Muscle layer of duodenum (tissue), 2 donors: ENCODE measurements around the gene CNOT6.

Source experiments
- H3K27ac ChIP-seq: one replicate; pipeline ENCODE4 v1.7.0; 2013; ENCODE audit warnings: mild to moderate bottlenecking, low read length
- H3K27me3 ChIP-seq: one replicate; pipeline ENCODE4 v1.7.0; 2013; ENCODE audit warnings: low read depth, mild to moderate bottlenecking, control low read depth, low read length
- H3K36me3 ChIP-seq, 2 donors: one replicate each; pipeline ENCODE4 v1.7.0; 2013; ENCODE audit warnings: low read length in 2 of 2, control low read depth in 1 of 2, mild to moderate bottlenecking in 1 of 2; ENCODE audit not compliant: insufficient read depth in 2 of 2, control insufficient read depth in 1 of 2
- H3K4me1 ChIP-seq, 2 donors: one replicate each; pipeline ENCODE4 v1.7.0; 2013; ENCODE audit warnings: low read length in 2 of 2, mild to moderate bottlenecking in 2 of 2, control low read depth in 1 of 2, moderate library complexity in 1 of 2; ENCODE audit not compliant: insufficient read depth in 2 of 2, control insufficient read depth in 1 of 2
- H3K4me3 ChIP-seq, 2 donors: one replicate each; pipeline ENCODE4 v1.7.0; 2013; ENCODE audit warnings: low read length in 2 of 2, low read depth in 1 of 2, mild to moderate bottlenecking in 1 of 2
- H3K9me3 ChIP-seq, 2 donors: one replicate each; pipeline ENCODE4 v1.7.0; 2013; ENCODE audit warnings: low read length in 2 of 2, control low read depth in 1 of 2, mild to moderate bottlenecking in 1 of 2; ENCODE audit not compliant: control insufficient read depth in 1 of 2
- donor health status: healthy.

Gene CNOT6

DNA sequence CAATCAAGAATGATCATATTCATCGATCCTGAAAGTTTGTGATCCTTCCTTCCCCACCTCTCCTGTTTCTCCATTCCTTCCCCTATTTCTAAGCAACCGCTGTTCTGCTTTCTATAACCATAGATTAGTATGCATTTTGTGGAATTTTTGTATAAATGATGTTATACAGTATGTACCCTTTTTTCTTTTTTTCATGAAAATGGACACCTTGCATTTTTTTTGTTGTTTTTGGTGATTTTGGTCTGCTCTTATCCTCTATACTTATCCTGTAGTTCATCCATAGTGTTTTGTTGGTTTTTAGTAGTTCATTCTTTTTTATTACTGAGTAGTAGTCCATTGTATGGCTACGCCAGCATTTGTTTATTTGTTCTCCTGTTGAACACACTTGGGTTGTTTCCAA is 51.1 kb downstream of the CNOT6 start:
- Histone ChIP-seq H3K4me1 (no peaks in the 10 kb centered on the region), H3K27me3 (no peaks in the 10 kb centered on the region), H3K36me3 (peaks cover 7 to 9% of the 10 kb centered on the region in 2 donors), H3K4me3 (no peak overlapping the region), H3K27ac (no peak overlapping the region), H3K9me3 (no peaks in the 10 kb centered on the region)

DNA sequence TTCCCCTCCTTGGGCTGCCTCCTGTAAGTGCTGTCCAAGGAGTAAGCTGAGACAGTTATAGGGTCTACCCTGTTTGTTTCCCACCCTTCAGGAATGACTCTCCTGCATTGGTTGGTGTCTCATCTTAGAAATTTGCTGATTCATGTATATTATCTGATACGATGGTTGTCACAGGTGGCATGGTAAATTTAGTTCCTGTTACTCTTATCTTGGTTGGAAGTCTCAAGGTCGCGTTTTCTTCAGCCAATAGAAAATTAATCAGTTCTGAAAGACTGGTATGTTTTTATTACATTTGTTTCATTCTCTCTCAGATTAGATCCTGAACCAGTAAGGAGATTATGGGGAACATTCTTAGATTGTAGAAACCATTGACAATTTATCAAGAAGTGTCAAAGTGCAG is 54.4 kb downstream of the CNOT6 start:
- Histone ChIP-seq H3K4me3 (no peak overlapping the region), H3K9me3 (no peaks in the 10 kb centered on the region), H3K36me3 (peaks cover 7 to 14% of the 10 kb centered on the region in 2 donors), H3K27ac (no peak overlapping the region), H3K4me1 (no peaks in the 10 kb centered on the region), H3K27me3 (no peaks in the 10 kb centered on the region)

DNA sequence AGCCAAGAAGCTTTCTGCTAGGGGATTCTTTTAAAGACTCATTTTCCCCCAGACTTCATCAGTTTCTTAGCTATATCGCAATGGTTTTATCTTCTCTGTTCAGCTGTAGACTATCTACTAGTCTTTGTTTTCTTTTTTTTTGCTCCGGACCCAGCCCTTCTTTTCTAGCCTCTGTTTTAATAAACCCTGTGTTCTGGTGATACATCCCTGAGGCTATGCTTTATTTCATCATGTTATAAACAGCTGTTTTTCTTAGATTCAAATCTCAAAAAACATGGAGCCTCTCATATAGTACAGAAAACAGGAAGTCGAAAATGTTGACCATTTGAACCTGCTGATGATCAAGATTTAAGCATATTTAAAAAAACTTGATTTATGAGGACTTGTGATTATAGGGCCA is 59.4 kb downstream of the CNOT6 start:
- Histone ChIP-seq H3K27ac (no peak overlapping the region), H3K27me3 (no peaks in the 10 kb centered on the region), H3K36me3 (peaks cover 7 to 21% of the 10 kb centered on the region in 2 donors)

DNA sequence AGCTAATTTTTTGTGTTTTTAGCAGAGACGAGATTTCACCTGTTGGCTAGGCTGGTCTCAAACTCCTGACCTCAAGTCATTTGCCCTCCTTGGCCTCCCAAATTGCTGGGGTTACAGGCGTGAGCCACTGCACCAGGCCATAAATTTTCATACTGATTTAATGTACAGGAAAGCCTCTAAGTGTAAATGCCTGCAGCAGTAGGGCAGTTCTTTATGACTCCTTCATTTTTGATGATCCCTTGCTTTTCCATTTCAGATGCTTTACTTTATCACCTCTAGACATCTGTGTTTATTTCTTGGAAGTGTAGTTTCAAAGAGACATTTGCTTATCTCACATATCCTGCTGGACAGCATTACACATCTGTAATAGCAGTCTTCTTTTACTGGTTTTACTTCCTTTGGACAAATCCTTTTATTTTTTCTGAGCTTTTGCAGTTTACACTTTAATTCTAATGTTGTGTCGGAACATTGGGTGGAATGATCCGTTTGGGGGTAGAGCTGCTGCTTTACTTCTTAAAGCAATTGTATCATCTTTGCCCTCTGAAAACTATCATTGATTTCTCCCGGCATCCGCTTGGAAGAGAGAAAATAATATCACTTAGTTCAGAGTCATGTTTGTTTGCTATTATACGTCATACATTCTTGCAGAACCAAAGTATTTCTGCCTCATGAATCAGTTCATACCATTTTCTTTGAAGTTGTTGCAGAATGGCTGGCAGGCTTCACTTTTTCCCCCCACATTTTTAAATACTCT is 61.2 kb downstream of the CNOT6 start:
- Histone ChIP-seq H3K27ac (no peak overlapping the region), H3K27me3 (no peaks in the 10 kb centered on the region), H3K4me1 (no peaks in the 10 kb centered on the region), H3K9me3 (no peaks in the 10 kb centered on the region), H3K36me3 (peaks cover 7 to 15% of the 10 kb centered on the region in 2 donors), H3K4me3 (no peak overlapping the region)

More for the DNA sequence above, 59.4 kb downstream of the CNOT6 start:
- no peak overlapping the region for H3K4me3 ChIP-seq
- H3K9me3 ChIP-seq, result no peaks in the 10 kb centered on the region
- no peaks in the 10 kb centered on the region for H3K4me1 ChIP-seq

DNA sequence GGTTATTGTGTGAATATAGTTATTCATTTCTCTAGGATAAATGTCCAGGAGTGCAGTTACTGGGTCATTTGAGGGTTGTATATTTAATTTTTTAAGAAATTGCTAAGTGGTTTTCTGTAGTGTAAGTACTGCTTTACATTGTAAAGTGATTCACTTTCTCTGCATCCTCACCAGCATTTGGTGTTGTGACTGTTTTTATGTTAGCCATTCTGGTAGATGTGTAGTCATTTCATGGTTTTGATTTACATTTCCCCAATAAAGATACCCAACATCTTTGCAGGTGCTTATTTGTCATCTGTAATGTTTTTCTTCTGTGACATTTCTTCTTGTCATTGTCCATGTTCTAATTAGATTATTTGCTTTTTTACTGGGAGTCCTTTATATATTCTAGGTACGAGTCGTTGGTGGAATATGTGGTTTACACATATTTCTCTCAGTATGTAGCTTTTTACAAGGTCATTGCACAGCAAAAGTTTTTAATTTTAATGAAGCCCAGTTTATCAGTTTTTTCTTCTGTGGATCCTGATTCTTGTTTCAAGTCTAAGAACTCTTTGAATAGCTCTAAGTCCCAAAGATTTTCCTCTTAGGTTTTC is 63.1 kb downstream of the CNOT6 start:
- Histone ChIP-seq H3K4me3 (no peak overlapping the region), H3K27me3 (no peaks in the 10 kb centered on the region), H3K36me3 (peaks cover 6 to 11% of the 10 kb centered on the region in 2 donors), H3K9me3 (no peaks in the 10 kb centered on the region), H3K27ac (no peak overlapping the region), H3K4me1 (no peaks in the 10 kb centered on the region)

DNA sequence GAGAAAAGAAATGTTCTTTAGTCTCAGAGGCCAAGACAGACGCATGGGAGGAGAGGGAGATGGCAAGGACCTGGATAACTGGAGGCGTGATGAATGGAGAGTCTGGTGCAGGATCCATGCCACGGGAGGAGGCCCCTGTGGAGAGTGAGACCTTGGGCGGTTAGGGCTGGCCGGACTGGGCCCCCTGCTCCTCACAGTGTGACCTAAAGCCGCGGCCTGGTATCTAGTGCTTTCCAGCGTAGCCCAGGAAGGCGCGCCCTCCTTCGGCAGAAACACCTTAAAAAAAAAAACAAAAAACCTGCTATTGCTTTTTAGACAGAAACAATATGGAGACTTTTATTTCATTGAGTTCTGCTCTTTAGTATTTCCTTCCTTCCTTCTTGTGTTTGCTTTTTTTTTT is 64.1 kb downstream of the CNOT6 start:
- H3K36me3 ChIP-seq, result peaks cover 6 to 11% of the 10 kb centered on the region in 2 donors
- H3K4me3 ChIP-seq, result no peak overlapping the region
- H3K27me3 ChIP-seq, result no peaks in the 10 kb centered on the region
- H3K4me1 ChIP-seq, result no peaks in the 10 kb centered on the region
- H3K27ac ChIP-seq, result no peak overlapping the region
- no peaks in the 10 kb centered on the region for H3K9me3 ChIP-seq

DNA sequence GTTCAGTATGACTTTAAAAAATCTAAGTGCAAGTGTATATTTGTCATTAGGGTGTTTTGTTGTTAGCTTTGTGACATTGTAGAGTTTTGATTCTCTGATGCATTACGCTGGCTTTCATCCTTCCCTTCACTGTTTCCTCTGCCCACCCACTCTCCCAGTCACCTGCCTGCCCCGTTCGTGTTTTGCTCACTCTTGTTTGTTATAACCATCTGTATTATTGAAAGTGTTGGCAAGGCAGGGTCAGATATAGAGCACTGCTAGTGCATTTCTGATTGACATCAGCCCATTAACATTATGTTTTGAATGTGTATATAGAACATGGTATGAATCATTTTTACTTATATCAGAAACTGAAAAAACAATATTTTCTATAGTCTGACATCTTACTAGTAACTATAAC is 69.8 kb downstream of the CNOT6 start:
- Histone ChIP-seq H3K36me3 (peaks cover 28 to 40% of the 10 kb centered on the region in 2 donors), H3K4me1 (no peaks in the 10 kb centered on the region), H3K27me3 (no peaks in the 10 kb centered on the region), H3K27ac (no peak overlapping the region), H3K9me3 (no peaks in the 10 kb centered on the region), H3K4me3 (no peak overlapping the region)

DNA sequence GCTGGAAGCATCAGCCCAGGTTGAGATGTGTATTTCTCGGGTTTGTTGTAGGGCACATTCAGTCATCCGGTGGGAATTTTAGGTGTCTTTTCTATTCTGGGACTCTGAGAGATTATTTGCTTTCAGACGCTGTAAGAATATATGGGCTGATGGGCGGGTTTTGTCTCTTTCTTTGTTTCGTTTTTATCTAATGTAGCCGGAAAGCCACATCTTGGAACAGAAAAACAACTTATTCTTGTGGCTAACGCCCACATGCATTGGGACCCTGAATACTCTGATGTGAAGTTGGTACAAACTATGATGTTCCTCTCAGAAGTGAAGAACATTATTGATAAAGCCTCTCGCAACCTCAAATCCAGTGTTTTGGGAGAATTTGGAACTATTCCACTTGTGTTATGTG is 74.7 kb downstream of the CNOT6 start:
- Histone ChIP-seq H3K27me3 (no peaks in the 10 kb centered on the region), H3K4me3 (no peak overlapping the region), H3K9me3 (no peaks in the 10 kb centered on the region), H3K36me3 (peaks cover 31 to 66% of the 10 kb centered on the region in 2 donors), H3K27ac (no peak overlapping the region), H3K4me1 (no peaks in the 10 kb centered on the region)

DNA sequence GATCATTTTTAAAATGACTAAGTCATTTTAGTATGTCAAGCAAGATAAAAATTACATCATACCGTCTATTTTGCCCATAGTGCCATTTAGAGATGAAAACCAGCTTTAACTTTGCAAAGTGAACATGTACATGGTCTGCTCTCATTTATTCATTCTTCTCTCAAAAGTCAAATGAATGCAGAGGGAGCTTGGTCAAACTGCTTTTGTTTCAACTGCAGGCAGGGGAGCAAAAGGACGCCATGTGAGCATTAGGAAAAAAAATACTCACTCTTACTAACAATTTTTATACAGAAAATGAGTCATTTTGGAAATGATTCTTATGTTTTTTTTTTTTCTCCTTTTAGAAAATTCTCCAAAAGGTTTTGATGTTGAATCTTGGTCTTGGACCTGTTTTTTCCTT is 81.4 kb downstream of the CNOT6 start:
- H3K27ac ChIP-seq, result no peak overlapping the region
- H3K4me1 ChIP-seq, result no peaks in the 10 kb centered on the region
- H3K27me3 ChIP-seq, result no peaks in the 10 kb centered on the region
- H3K4me3 ChIP-seq, result no peak overlapping the region
- H3K9me3 ChIP-seq, result no peaks in the 10 kb centered on the region
- H3K36me3 ChIP-seq, result peaks cover 24 to 46% of the 10 kb centered on the region in 2 donors

DNA sequence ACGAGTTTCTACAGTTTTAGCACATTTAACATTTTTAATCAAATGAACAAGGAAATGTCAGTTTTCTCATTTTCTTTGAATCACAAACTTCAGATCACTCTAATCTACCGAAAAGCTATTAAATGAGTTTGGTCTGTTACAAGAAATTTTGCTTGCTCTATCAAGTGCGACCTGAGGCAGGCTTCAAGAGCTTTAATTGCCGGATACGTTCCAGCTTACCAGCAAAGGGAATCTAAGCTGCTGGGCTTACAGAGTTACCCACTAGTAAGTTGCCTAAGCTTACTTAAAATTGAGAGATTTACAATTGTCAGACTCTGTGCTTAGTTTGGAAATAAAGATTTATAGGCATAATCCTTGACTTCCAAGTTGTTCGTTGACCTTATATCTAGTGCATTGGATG is 86.5 kb downstream of the CNOT6 start:
- no peak overlapping the region for H3K4me3 ChIP-seq
- no peaks in the 10 kb centered on the region for H3K27me3 ChIP-seq
- H3K9me3 ChIP-seq, result peaks cover 2 to 13% of the 10 kb centered on the region in 2 donors
- H3K36me3 ChIP-seq, result peaks cover 9 to 12% of the 10 kb centered on the region in 2 donors
- H3K4me1 ChIP-seq, result no peaks in the 10 kb centered on the region
- no peak overlapping the region for H3K27ac ChIP-seq

DNA sequence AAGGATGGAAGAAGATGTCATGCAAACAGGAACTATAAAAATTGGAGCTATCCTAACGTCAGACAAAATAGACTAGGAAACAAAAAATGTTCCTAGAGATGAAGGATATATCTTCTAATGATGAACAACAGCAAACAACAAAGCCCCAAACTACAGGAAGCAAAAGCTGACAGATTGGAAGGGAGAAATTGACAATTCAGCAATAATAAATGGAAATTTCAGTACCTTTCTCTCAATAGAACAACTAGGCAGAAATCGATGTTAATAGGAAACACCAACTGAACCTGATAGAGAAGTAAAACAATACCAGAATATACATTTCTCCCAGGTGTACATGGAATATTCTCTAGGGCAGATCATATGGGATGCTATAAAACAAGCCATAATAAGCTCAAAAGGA is 89.6 kb downstream of the CNOT6 start:
- no peaks in the 10 kb centered on the region for H3K4me1 ChIP-seq
- H3K4me3 ChIP-seq, result no peak overlapping the region
- H3K27ac ChIP-seq, result no peak overlapping the region
- no peaks in the 10 kb centered on the region for H3K27me3 ChIP-seq
- no peaks in the 10 kb centered on the region for H3K36me3 ChIP-seq
- peaks cover 4 to 16% of the 10 kb centered on the region in 2 donors for H3K9me3 ChIP-seq
